HG03025 (cell line): Measurements from ENCODE around the gene AGAP1.
"Not testable (repeated sequence)": the region's sequence is repeated elsewhere in the genome, so short reads cannot be mapped to it uniquely, and the experiment has no call there.

ENCODE experiments used
- ATAC-seq: cut with Tn5 transposase; IDR thresholded peaks from one replicate; pipeline ENCODE4 v1.9.1; 2021; ENCODE audit warnings: mild to moderate bottlenecking, moderate library complexity; ENCODE audit not compliant: unreplicated experiment, low FRiP score

AGAP1 gene

DNA sequence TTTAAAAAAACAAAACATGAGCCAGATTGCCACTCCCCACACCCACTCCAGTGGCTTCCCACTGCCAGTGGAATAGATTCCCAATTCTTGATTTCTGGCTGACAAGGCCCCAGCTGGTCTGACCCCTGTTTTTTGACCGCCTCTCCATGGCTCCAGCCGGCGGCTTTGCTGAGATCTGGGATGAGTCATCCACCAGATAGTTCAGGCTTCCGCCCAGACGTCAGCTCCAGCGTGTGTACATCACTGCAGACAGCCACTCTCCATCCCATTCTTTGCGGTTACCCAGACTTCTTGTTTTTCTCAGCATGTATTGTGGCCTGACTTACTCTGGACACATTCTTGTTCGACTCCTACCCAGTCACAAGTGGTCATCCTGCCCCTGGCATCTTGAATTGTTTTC is 446.5 kb downstream of the AGAP1 start:
- no peak for ATAC-seq

DNA sequence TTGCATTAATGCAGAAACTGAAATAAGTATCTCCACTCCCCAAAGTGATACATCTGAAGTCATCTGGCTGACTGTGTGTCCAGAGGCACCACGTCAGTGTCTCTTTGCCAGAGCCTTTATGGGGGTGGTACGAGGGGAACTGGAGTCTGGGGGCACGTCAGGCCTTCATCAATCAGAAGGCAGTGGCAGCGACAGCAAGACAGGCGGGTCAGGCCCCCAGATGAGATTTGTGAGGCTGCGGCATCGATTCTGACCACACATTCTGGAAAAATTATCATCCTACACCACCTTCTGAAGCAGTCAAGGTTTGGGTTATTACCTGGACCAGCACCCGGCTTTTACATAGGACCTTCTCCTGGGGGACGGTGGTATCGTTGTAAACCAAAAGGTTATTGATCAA is 450.7 kb downstream of the AGAP1 start:
- no peak for ATAC-seq

DNA sequence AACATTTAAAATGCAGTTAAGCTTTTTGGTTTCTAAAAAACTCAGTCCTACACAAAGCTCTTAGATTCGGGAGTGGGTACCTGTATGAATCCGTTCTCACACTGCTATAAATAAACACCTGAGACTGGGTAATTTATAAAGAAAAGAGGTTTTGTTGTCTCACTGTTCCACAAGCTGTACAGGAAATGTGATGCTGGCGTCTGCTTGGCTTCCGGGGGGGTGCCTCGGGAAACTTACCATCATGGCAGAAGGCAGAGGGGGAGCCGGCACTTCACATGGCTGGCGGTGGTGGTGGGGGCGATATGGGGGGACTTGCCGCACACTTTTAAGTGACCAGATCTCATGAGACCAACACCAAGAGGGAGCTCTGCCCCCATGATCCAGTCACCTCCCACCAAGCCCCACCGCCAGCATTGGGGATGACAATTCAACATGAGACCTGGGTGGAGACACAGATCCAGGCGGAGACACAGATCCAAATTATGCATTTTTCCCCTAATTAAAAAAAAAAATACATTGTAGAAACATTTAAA is 451.8 kb downstream of the AGAP1 start:
- ATAC-seq: no peak

DNA sequence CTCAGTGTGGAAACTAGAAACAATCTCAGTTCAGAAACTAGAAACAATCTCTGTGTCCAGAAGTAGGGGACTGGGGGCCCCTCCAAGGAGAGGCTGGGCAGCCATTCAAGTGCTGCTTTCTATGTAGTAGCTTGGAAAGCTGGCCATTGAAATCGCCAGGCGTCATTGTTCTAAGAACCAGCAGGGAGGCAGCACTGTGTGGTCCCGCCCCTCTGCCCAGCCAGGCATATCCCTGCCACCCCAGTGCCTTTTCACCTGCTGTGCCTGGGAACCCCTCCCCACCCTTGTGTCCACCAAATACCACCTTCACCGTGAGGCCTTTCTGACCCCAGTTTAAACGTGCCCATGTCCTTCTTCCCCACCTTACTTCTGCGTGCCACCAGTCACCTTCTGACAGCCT is 452.7 kb downstream of the AGAP1 start:
- no peak for ATAC-seq

DNA sequence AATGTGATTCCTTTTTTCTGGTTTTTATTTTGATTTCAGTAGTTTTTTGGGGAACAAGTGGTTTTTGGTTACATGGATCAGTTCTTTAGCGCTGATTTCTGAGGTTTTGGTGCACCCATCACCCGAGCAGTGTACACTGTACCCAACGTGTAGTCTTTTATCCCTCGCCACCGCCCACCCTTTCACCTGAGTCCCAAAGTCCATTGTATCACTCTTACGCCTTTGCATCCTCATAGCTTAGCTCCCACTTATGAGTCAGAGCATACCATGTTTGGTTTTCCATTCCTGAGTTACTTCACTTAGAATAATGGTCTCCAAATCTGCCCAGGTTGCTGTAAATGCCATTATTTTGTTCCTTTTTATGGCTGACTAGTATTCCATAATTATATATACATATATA is 453.2 kb downstream of the AGAP1 start:
- not testable (repeated sequence) for ATAC-seq

DNA sequence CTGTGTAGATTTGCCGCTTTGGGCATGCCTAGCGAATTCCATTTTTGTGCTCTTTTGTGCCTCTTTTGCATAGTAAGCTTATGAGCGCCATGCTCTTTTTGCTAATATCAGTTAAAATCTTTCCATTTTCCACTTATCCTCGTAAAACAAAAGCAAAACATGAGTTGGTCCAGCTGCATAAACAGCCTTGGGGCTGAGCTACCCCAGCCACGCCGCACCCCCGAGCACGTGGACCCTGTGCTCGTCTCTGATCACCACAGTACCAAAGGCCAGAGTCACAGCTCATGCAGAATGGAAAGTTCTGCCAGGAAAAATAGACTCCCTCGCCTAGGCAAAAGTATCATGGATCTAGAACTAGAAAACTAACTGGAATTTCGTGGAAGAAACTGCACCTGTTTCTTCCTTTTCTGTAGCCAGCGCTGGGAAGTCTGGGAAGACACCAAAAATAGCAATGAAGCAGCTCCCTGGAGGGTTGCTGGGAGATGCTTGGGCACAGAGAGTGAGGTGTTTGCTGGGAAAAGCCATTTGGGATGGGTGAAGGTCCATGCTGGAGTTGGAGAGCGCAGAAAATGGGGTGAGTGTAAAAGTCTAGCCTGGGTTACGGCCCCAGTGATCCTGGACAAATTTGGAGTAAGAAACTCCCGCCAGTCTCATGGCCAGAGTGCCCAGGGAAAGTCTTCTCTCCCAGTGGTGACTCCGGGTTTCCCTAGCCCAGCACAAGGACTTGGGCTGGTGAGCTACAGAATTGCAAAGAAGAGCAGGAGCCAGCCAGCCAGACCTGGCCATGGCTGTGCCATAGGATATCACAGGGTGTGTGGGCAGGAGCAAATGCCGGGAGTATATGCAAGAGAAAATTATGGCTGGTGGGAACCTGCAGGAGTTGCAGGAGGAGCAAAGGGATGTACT is 456.0 kb downstream of the AGAP1 start:
- ATAC-seq: no peak

DNA sequence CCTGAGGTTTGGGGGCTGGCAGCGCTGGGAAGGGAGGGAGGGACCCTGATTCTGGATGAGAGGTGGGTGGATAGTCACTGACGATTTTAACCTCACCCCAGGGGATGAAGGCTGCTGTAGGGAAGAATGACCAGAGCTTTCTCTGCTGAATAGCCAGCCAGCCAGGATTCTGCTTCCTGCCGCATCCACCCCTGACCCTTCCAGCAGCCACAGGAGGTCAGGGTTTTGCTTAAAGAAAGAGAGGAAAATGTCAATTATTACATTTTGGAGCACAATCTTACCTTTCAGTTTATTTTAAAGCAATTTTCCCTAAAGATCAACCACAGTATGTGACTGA is 456.6 kb downstream of the AGAP1 start:
- no peak for ATAC-seq

DNA sequence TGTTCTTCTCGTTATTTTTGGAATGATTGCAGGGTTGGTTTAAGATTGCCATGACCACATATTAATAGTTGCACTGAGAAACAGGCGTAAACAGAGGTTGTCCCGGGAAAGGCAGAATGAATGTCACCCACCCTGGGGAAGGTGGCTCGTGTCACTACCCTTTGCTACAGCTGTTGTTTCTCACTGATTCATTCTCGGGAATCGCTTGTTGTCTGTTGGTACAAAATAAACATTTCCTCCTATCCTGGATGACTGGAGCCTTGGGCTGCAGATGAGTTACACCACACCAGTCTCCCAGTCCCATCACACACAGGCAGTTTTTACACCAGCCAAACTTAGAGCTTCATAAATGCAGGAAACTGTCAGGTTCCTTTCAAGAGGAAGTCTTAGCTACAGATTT is 457.6 kb downstream of the AGAP1 start:
- no peak for ATAC-seq

DNA sequence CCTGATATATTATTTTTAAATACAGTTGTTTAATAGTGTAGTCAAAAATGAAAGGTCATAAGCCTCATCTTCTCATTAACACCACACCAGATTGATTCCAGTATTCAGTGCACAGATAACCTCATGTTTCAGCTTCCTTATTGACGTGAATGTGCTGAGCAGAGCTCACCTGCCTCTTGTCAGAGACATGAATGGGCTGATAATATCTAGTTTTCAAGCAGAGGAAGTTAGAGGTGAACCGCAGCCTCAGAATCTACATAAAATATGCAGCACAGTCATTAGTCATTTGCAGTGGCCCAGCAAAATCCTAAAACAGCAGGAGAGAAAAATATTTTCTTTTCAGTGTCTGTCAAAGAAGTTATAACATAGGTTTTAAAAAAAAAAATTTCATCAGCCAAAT is 458.1 kb downstream of the AGAP1 start:
- no peak for ATAC-seq

DNA sequence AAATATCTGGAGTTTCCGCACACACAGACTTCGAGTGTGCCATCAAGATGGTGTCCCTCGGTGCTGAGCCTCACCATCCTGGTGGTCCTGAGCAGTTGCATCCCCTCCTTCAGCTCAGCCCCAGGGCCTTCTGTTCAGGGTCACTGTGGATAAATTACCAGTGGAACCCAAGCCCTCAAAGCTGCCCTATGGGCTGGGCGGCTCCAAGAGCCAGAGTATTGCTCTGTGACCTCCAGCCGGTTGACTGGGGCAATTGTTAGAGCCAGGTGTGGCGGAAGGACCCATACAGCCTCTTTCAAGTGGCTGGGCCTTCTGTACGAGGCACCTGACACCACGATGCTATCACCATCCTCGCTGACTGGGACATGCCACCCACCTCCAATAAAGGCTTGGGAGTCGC is 458.9 kb downstream of the AGAP1 start:
- ATAC-seq: no peak

DNA sequence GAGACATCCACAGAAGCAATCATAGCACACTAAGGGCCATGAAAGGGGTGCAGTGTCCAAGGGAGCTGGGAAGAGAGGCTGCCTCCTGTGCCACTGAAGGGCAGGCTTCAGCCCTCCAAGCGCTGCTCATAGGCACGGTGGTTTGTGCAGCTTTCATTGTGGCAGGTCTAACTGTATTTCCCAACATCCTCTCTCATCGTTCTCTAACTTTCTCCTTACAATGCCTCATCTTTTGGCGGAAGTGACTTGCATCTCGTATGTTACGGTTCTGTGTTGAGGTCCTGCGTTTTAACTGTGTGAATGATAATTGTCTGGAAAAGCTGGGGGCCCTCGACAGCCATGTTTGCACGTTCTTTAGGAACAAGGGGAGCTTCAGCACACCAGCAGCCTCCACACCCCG is 460.4 kb downstream of the AGAP1 start:
- no peak for ATAC-seq

DNA sequence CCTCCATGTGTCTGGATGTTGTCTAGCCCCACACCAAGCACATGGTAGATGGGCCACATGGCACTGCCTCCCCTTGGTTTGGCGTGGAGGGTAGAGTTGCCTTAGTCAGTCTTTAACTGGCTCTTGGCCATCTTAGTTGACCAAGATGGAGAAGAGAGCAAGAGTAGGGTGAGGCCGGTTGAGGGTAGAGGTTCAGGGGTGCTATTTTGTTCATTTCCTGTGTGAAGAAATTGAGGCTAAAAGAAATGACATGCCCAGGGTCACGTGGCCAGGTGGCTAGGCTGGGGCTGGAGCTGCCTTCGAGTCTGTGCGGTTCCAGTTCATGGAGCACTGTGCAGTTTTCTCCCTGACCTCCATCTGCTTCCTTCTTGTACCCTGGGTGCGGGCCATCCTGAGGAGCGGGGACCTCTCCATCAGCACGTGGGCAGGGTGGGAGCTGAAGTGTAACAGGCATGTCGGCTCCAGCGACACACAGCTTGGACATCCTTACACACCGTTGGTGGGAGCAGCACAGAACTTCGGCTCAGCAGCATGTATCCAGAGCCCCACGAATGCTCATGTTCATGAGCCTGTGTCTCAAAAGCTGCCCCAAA is 461.1 kb downstream of the AGAP1 start:
- no peak for ATAC-seq

DNA sequence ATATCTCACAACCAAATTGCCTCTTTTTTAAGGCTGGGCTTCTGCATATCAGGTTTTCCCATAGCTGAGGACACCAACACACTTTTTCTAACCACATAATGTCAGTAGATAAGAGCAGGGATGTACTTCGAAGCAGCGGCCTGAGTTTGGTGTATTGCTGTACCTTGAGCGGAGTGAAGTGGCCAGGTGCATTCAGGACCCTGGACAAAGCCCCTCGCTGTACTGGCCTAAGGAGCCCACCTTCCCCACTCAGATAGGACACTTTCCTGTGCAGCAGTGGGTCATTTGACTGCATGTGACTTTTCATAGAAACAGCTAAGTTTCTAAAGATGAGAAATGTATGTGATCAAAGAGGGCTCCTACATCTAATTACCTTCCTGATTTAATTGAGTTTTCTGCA is 461.8 kb downstream of the AGAP1 start:
- ATAC-seq: no peak

DNA sequence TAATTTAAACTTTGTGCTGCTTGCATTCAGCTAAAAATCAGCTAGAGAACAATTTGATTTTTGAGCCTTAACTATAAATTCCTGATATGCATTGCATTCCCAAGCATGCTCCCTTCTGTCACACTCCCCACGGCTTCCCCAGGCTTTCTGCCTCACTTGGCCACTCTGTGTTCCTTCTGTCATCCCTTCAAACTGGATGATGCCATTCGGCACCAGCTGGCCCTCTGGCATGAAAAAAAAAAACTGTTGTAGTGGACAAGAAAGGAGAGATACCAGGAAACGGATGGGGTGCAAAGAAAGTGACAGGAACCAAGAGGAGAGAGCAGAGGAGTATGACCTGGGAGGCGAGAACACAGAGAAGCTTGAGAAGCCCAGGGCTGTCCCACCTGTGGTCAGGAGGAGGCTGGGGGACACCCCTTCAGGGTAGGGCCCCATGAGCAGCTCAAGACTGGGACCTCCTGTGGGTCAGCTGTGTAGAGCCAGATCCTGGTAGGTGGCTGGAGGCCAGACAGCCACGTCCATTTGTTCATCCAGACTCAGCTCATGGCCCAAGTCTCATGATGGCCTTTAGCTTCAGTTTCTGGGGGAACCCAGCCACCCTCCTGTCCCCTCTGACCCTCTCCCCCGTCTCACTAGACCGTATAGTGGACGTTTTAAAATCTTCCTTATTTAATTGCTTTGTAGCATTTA is 462.6 kb downstream of the AGAP1 start:
- ATAC-seq: no peak

DNA sequence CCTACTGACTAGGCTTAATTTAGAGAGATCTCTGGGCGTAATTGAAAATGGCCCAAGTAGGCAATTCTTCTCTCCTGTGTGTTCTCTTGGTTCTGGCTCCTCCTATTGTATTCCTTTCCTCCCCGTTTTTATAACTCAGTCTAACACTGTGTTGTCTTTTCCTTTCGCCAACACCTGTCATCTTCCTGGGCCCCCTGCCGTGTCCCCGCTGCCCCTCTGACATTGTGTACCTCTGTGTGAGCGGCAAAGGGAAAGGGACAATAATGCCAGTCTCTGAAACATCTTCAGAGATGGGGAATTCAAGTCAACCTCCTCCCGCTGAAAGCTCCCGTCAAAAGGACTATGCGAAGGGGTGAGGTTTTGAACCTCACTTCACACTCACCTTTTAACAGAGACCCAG is 463.4 kb downstream of the AGAP1 start:
- ATAC-seq: no peak

DNA sequence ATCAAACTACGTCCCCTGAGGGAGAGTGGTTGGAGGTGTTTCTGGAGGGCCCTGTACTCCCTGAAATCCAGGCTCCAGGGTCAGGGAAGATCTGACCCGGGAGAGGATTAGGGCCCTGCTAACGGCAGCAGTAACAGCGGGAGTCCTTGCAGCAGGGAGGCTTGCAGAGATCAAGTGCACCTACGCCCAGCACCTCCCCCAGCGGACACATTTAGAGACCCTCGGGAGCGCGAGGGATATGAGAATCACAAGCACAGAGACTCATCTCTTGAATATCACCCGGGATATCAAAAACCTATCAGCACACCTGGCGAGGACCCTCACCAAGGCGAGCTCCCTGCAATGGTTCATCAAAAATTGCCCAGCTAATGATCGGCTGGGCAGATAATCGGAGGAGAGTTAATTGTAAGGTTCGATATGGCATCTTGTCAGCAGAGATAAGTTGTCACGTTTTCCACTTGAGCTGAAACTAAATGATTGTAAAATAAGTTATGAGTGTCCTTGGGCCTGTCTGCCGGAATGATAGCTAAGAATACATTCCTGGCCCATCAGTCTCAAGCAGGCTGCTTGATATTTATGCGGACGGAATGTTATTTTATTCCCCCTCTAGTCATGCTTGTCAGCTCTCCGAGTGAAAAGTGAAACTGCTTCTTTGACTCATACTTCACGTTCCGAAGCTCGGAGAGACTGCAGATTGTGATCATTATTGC is 464.5 kb downstream of the AGAP1 start:
- no peak for ATAC-seq

DNA sequence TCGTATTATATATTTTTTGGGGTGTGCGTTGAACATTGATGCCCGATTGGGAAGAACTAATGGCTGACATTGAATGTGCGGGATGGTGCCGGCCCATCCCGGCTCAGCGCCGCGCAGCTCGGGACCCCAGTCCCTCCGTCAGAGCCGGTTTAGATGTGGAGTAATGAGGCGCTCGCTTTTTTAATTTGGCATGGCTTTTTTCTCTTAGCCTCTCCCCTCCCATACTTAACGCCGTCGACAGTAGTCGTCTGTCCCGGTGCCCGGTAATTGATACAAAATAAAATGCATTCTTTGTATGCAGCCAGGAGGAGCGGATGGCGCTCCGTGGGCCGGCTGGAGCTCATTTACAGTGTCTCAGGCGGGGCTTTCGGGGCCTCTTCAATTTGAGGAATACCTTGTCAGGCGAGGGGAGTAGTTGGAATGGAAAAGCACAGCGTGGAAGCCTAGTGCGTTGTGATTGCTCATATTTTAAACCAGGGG is 465.1 kb downstream of the AGAP1 start:
- ATAC-seq: no peak

DNA sequence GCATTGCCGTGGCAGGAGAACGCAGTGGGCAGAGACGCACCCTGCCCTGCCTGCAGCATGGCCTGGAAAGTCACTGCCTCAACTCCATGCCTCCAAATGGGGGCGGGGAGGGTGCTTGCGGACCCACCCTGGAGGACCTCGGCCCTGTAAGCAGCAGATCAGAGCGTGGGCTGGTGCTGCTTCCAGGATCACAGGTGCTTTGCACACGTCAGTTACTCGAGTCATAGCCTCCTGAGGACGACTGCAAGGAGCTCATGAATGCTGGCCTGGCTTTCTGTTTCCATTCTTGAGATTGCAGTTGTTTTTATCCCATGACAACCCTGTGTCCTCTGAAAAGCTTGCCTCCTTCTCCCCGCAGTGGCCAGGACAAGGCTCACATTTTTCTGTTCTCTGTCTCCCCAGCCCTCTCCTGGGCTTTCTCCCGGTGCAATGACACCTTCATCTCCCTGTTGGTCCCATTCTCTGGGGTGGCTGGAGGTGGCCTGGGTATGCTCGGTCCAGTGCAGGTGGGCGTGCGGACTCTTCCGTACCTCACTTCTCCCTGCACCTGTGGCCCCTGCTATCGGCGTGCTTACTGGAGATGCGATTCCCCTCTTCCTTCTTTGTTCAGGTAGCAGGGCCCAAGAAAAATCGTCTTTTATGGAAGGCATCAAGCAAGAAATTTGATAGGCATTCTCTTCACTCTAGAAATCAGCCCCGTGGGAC is 466.3 kb downstream of the AGAP1 start:
- ATAC-seq: no peak

DNA sequence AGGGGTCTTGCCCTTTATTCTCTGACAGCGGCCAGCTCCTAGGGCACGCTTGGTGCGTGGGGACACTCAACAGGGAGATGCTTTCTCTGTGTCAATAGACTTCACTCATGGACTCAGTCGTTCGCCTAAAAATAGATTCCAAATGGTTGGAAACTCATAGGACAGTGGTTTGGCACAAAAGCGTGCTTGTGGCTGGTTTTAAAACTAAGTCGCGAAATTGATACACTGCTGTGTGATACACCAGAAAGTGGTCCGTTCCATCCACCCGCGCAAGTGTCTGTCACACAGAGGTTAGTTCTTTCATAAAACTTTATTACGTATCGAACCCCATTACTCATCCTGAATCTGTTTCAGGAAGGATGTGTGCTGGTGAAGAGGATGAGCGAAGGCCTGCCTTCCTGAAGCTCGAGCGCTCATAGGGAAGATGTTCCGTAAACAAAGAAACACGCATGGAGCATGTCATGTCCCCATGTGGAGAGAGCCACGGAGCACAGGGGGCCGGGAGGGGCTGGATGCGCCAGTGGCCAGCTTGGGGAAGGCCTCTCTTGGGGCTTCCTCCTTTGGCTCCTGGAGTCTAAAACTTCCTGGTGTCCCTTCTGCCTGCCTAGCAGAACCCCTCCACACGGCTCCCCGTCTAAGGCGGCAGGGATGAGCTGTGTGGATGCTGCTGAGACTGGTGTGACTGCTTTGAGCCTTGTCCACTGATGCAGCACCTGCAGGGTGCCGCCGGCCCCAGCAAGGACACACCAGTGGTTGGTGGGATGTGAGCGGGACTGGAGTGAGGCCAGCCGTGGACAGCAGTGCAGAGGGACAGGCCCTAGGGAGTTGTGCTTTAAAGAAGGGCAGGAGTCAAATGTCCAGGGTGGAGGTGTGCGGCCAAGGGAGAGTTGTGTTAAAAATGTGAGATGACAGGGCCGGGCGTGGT is 467.1 kb downstream of the AGAP1 start:
- no peak for ATAC-seq
